HepG2 (cell line): ENCODE results near the gene RABIF. TPM values are rescaled to one million over a fixed set of nuclear protein-coding genes. Genes with fewer than 3 reads are reported as not detected.

Experiments
- CEBPZ ChIP-seq: IDR thresholded peaks from 2 replicates; pipeline ENCODE4 v1.6.1; 2012; ENCODE audit warnings: low read length, improper control_type of control experiment
- CHCHD3 ChIP-seq: sonication (generic); formaldehyde crosslinking; IDR thresholded peaks from 2 replicates; pipeline ENCODE4 v1.8.0; 2022; ENCODE audit warnings: mild to moderate bottlenecking, missing genetic modification reagents, moderate library complexity
- FOSL2 ChIP-seq: sonication (generic); formaldehyde crosslinking; IDR thresholded peaks from 2 replicates; pipeline ENCODE4 v1.4.0; 2020; ENCODE audit warnings: missing genetic modification reagents
- FOXP4 ChIP-seq: sonication (generic); formaldehyde crosslinking; IDR thresholded peaks from 2 replicates; pipeline ENCODE4 v1.4.0; 2020; ENCODE audit warnings: missing genetic modification reagents
- GLMP ChIP-seq: sonication (generic); formaldehyde crosslinking; IDR thresholded peaks from 2 replicates; pipeline ENCODE4 v1.9.0; 2021; ENCODE audit warnings: missing genetic modification reagents, mild to moderate bottlenecking, borderline replicate concordance
- GTF2F1 ChIP-seq: fragments of 150-350 bp; IDR thresholded peaks from 2 replicates; pipeline ENCODE4 v1.6.1; 2014; ENCODE audit warnings: low read length
- HNRNPL ChIP-seq: fragments of 200-400 bp; formaldehyde crosslinking; IDR thresholded peaks from 2 replicates; pipeline ENCODE4 v1.6.1; 2017; ENCODE audit warnings: mild to moderate bottlenecking, low read depth, low read length
- KDM5B ChIP-seq: sonication (generic); formaldehyde crosslinking; IDR thresholded peaks from 2 replicates; pipeline ENCODE4 v1.4.0; 2020; ENCODE audit warnings: missing genetic modification reagents, mild to moderate bottlenecking, borderline replicate concordance
- LRRFIP1 ChIP-seq: sonication (generic); formaldehyde crosslinking; conservative IDR thresholded peaks from 2 replicates; pipeline ENCODE4 v1.4.0; 2020; ENCODE audit warnings: missing genetic modification reagents
- MATR3 ChIP-seq: sonication (generic); formaldehyde crosslinking; IDR thresholded peaks from 2 replicates; pipeline ENCODE4 v1.4.0; 2020; ENCODE audit warnings: missing genetic modification reagents
- PITX1 ChIP-seq: sonication (generic); formaldehyde crosslinking; IDR thresholded peaks from 2 replicates; pipeline ENCODE4 v1.5.1; 2020; ENCODE audit warnings: mild to moderate bottlenecking, missing genetic modification reagents
- RAD21 ChIP-seq: fragments of 450-650 bp; formaldehyde crosslinking; IDR thresholded peaks from 2 replicates; pipeline ENCODE4 v1.5.0; 2020; ENCODE audit warnings: mild to moderate bottlenecking
- SOX6 ChIP-seq, 2 experiments: fragments of 450-650 bp in 1 of 2; sonication (generic) in 1 of 2; formaldehyde crosslinking in 1 of 2; IDR thresholded peaks; 2 replicates each; pipeline versions ENCODE4 v1.4.0 to v1.6.1; 2017 to 2020; ENCODE audit warnings: antibody characterized with exemption in 1 of 2, mild to moderate bottlenecking in 1 of 2, missing genetic modification reagents in 1 of 2
- U2AF2 ChIP-seq: fragments of 200-400 bp; formaldehyde crosslinking; IDR thresholded peaks from 2 replicates; pipeline ENCODE4 v1.6.1; 2017; ENCODE audit warnings: low read depth, mild to moderate bottlenecking, low read length
- ZNF205 ChIP-seq: IDR thresholded peaks from 2 replicates; pipeline ENCODE4 v1.6.1; 2018; ENCODE audit warnings: missing biosample characterization, missing genetic modification reagents
- ZNF350 ChIP-seq: sonication (generic); formaldehyde crosslinking; IDR thresholded peaks from 2 replicates; pipeline ENCODE4 v1.4.0; 2020; ENCODE audit warnings: mild to moderate bottlenecking, low read depth, missing genetic modification reagents, borderline replicate concordance
- ZNF7 ChIP-seq: IDR thresholded peaks from 2 replicates; pipeline ENCODE4 v1.6.1; 2016; ENCODE audit warnings: missing biosample characterization, missing genetic modification reagents
- ZNF878 ChIP-seq: sonication (generic); formaldehyde crosslinking; IDR thresholded peaks from 2 replicates; pipeline ENCODE4 v1.8.1; 2023; ENCODE audit warnings: mild to moderate bottlenecking, missing genetic modification reagents, moderate library complexity
- ZSCAN5A ChIP-seq: sonication (generic); formaldehyde crosslinking; IDR thresholded peaks from 2 replicates; pipeline ENCODE4 v1.8.0; 2022; ENCODE audit warnings: mild to moderate bottlenecking, missing genetic modification reagents, borderline replicate concordance
- polyA plus RNA-seq, 8 experiments: library from polyadenylated mRNA; depleted of rRNA in 3 of 8; stranded (reverse) in 7 of 8; unstranded in 1 of 8; fragments of >200 nt; fragmentation: Illumina TruSeq in 4 of 8; extraction: Trizol in 4 of 8; gene quantifications; 2 replicates each; pipeline versions ENCODE4 v1.2.1 to v1.2.3, GENCODE V29; 2011 to 2016; ENCODE audit warnings: low read depth in 4 of 8, missing spikeins in 1 of 8, mixed read lengths in 1 of 8; ENCODE audit not compliant: insufficient read depth in 1 of 8
- total RNA-seq, 5 experiments: library from RNA; depleted of rRNA; stranded (reverse); fragments of >200 nt; fragmentation: Illumina TruSeq; extraction: Trizol; gene quantifications; 2 replicates each; pipeline ENCODE4 v1.2.3, GENCODE V29; 2016; ENCODE audit warnings: low read depth in 1 of 5

The RABIF gene
- total and polyA plus RNA-seq, 2 of the 13 experiments (the other 11 are each of a cell fraction or from before 2014, with no cell fraction given), result 7.6 to 8.3 TPM

GRCh38 chr1:202861420-202862132, 27.4 kb downstream of the RABIF start (continued):
- TF ChIP-seq U2AF2 (no peak), FOSL2 (no peak), CEBPZ (no peak), ZNF350 (CRISPR knock-in tag) (peak; percentile 19; the same call in 1 of the 2 replicates), ZNF878 (0 out of 2 replicates have a peak, but pooled peaks have one; percentile 47), CHCHD3 (no peak), GTF2F1 (0 out of 2 replicates have a peak, but pooled peaks have one; percentile 24), LRRFIP1 (no peak), ZSCAN5A (CRISPR knock-in tag) (no peak), FOXP4 (CRISPR knock-in tag) (no peak), RAD21 (CRISPR knock-in tag) (0 out of 2 replicates have a peak, but pooled peaks have one; percentile 6), ZNF7 (CRISPR knock-in tag) (no peak), SOX6 (IDR thresholded peaks at IDR 0.05) (no peak), SOX6 (CRISPR knock-in tag; IDR thresholded peaks at IDR 0.05) (no peak), ZNF205 (0 out of 2 replicates have a peak, but pooled peaks have one; percentile 22), HNRNPL (0 out of 2 replicates have a peak, but pooled peaks have one; percentile 12), MATR3 (CRISPR knock-in tag) (no peak), GLMP (no peak), PITX1 (no peak), KDM5B (CRISPR knock-in tag) (peak; percentile 59)
